G401 (cell line): ENCODE data around the gene GPN3. TPM values are rescaled to one million over a fixed set of nuclear protein-coding genes. Genes with fewer than 3 reads are reported as not detected.
"Not testable (repeated sequence)": the region's sequence is repeated elsewhere in the genome, so short reads cannot be mapped to it uniquely, and the experiment has no call there.

Experiments
- DNase-seq: peaks from one replicate; pipeline ENCODE4 v3.0.0-alpha.2; 2015; ENCODE audit warnings: low spot score
- in situ Hi-C: cut with HindIII; loops from 2 replicates; pipeline ENCODE4 v1.10.0; 2016; ENCODE audit warnings: low sequenced_read_pairs, mixed read lengths
- total RNA-seq: library from RNA; depleted of rRNA; stranded (reverse); fragments of >200 nt; shearing (Covaris generic); gene quantifications from 2 replicates; pipeline ENCODE4 v1.2.3, GENCODE V29; 2014

Gene GPN3
- total RNA-seq, 1 experiment from 2014 or later: 59.0 TPM

- in situ Hi-C loops: no loop called here
- DNase-seq: no peak
These were observed 14.3 kb downstream of the GPN3 start for GRCh38 chr12:110453569-110454296.

GRCh38 chr12:110451263-110451662 lies 16.8 kb downstream of the GPN3 start:
- in situ Hi-C loops: no loop called here
- DNase-seq: no peak

GRCh38 chr12:110449799-110450497 lies 18.1 kb downstream of the GPN3 start, which contains the start of gene ARPC3:
ARPC3 (minus strand) TSS chr12:110450337; CDS start chr12:110450260, 77 bp downstream.
- DNase-seq: peak; percentile 96
- in situ Hi-C loops: no loop called here

GRCh38 chr12:110444455-110444854 lies 23.6 kb downstream of the GPN3 start:
- in situ Hi-C loops: no loop called here
- no peak for DNase-seq

- DNase-seq: no peak
- in situ Hi-C loops: no loop called here
These were observed 31.8 kb downstream of the GPN3 start for GRCh38 chr12:110436231-110436630.

- in situ Hi-C loops: no loop called here
These were observed 36.0 kb downstream of the GPN3 start for GRCh38 chr12:110431957-110432587.

GRCh38 chr12:110429676-110430075 lies 38.4 kb downstream of the GPN3 start:
- in situ Hi-C loops, DNase-seq: not testable (repeated sequence)

More at GRCh38 chr12:110431957-110432587, 36.0 kb downstream of the GPN3 start:
- DNase-seq: no peak

GRCh38 chr12:110426406-110426805 lies 41.7 kb downstream of the GPN3 start:
- in situ Hi-C loops: no loop called here
- DNase-seq: no peak

GRCh38 chr12:110424237-110424636 lies 43.8 kb downstream of the GPN3 start:
- no peak for DNase-seq

GRCh38 chr12:110421701-110422100 lies 46.4 kb downstream of the GPN3 start:
- in situ Hi-C loops: no loop called here
- DNase-seq: no peak

More at GRCh38 chr12:110424237-110424636, 43.8 kb downstream of the GPN3 start:
- in situ Hi-C loops: no loop called here

- no peak for DNase-seq
- in situ Hi-C loops: no loop called here
These were observed 46.8 kb downstream of the GPN3 start for GRCh38 chr12:110421159-110421661.

- DNase-seq, in situ Hi-C loops: not testable (repeated sequence)
These were observed 47.4 kb downstream of the GPN3 start for GRCh38 chr12:110420644-110421043.

- in situ Hi-C loops: not testable (repeated sequence)
These were observed 50.9 kb downstream of the GPN3 start for GRCh38 chr12:110417113-110417512.

GRCh38 chr12:110410086-110410485 lies 58.0 kb downstream of the GPN3 start:
- DNase-seq: not testable (repeated sequence)

More at GRCh38 chr12:110417113-110417512, 50.9 kb downstream of the GPN3 start:
- not testable (repeated sequence) for DNase-seq

GRCh38 chr12:110405126-110405662 lies 62.9 kb downstream of the GPN3 start:
- DNase-seq, in situ Hi-C loops: not testable (repeated sequence)

More at GRCh38 chr12:110410086-110410485, 58.0 kb downstream of the GPN3 start:
- in situ Hi-C loops: not testable (repeated sequence)

GRCh38 chr12:110403976-110404682 lies 63.9 kb downstream of the GPN3 start:
- in situ Hi-C loops: no loop called here
- peak; percentile 78 for DNase-seq

GRCh38 chr12:110403146-110403975 lies 64.7 kb downstream of the GPN3 start, which contains the start of gene ANAPC7:
ANAPC7 (minus strand) TSS chr12:110403708; CDS start chr12:110403627, 81 bp downstream.
- in situ Hi-C loops: no loop called here
- DNase-seq: peak; percentile 92
